Neural cell (in vitro differentiated cells): ENCODE results near the gene CABYR.
"Not testable (repeated sequence)": the region's sequence is repeated elsewhere in the genome, so short reads cannot be mapped to it uniquely, and the experiment has no call there.

Experiments
- EZH2 ChIP-seq: fragments of 200-600, 300-800 bp; shearing (Covaris generic), sonication (generic); IDR thresholded peaks from 2 replicates; pipeline ENCODE4 v1.6.1; 2014; ENCODE audit warnings: antibody characterized with exemption, low read length, borderline replicate concordance, mild to moderate bottlenecking; ENCODE audit not compliant: insufficient read depth, poor library complexity, severe bottlenecking
- POLR2AphosphoS5 ChIP-seq: IDR thresholded peaks from 2 replicates; pipeline ENCODE4 v1.6.1; 2012
- REST ChIP-seq: IDR thresholded peaks from 2 replicates; pipeline ENCODE4 v1.6.1; 2012; ENCODE audit warnings: borderline replicate concordance
- SMC3 ChIP-seq: fragments of 450-650 bp; conservative IDR thresholded peaks from 2 replicates; pipeline ENCODE4 v1.6.1; 2014; ENCODE audit warnings: antibody characterized with exemption, mild to moderate bottlenecking, moderate library complexity; ENCODE audit not compliant: poor library complexity

- TF ChIP-seq EZH2, POLR2AphosphoS5, REST, SMC3: not testable (repeated sequence)
Observed at GRCh38 chr18:24149591-24149990, 10.7 kb downstream of the CABYR start.
